ENCODE results near the gene MXRA7.
"Not testable (repeated sequence)": the region's sequence is repeated elsewhere in the genome, so short reads cannot be mapped to it uniquely, and the experiment has no call there.

Gene MXRA7

GRCh38 chr17:76710863-76711611 lies at the start of gene MXRA7:
TSS of gene MXRA7 (minus strand) at chr17:76710965. CDS start at chr17:76710946, 19 bp downstream.
- DNase-seq, result peak; percentile 21

- DNase-seq, result no peak
Observed at GRCh38 chr17:76758570-76758969, 47.8 kb upstream of the MXRA7 start.

GRCh38 chr17:76757256-76757655 lies 46.5 kb upstream of the MXRA7 start:
- no peak for DNase-seq

GRCh38 chr17:76755285-76755684 lies 44.5 kb upstream of the MXRA7 start:
- no peak for DNase-seq

- DNase-seq, result no peak
Observed at GRCh38 chr17:76753061-76753961, 42.5 kb upstream of the MXRA7 start.

- DNase-seq, result no peak
Observed at GRCh38 chr17:76752006-76752405, 41.2 kb upstream of the MXRA7 start.

- no peak for DNase-seq
Observed at GRCh38 chr17:76751416-76751993, 40.7 kb upstream of the MXRA7 start.

- no peak for DNase-seq
Observed at GRCh38 chr17:76748657-76749056, 37.9 kb upstream of the MXRA7 start.

- DNase-seq, result no peak
Observed at GRCh38 chr17:76747716-76748363, 37.1 kb upstream of the MXRA7 start.

GRCh38 chr17:76745785-76746184 lies 35.0 kb upstream of the MXRA7 start:
- not testable (repeated sequence) for DNase-seq

GRCh38 chr17:76744747-76745146 lies 34.0 kb upstream of the MXRA7 start:
- DNase-seq, result no peak

GRCh38 chr17:76742958-76743357 lies 32.2 kb upstream of the MXRA7 start:
- no peak for DNase-seq

- DNase-seq, result no peak
Observed at GRCh38 chr17:76740329-76741118, 29.8 kb upstream of the MXRA7 start.

GRCh38 chr17:76739568-76740115 lies 28.9 kb upstream of the MXRA7 start:
- not testable (repeated sequence) for DNase-seq

GRCh38 chr17:76738468-76738850 lies 27.7 kb upstream of the MXRA7 start:
- DNase-seq, result no peak

GRCh38 chr17:76737676-76738467 lies 27.1 kb upstream of the MXRA7 start, which contains the start of gene MFSD11:
TSS of gene MFSD11 (plus strand) at chr17:76738119. CDS start at chr17:76738353, 234 bp downstream.
- peak; percentile 94 for DNase-seq

GRCh38 chr17:76737082-76737675 lies 26.4 kb upstream of the MXRA7 start, which contains the start of gene SRSF2:
TSS of gene SRSF2 (minus strand) at chr17:76737331. CDS start at chr17:76737160, 171 bp downstream.
- DNase-seq, result peak; percentile 99

- DNase-seq, result peak; percentile 25
Observed at GRCh38 chr17:76736349-76737081, 25.8 kb upstream of the MXRA7 start.

GRCh38 chr17:76735586-76736348 lies 25.0 kb upstream of the MXRA7 start:
- no peak for DNase-seq
